ENCODE results near the gene C4A.
"Not testable (repeated sequence)": the region's sequence is repeated elsewhere in the genome, so short reads cannot be mapped to it uniquely, and the experiment has no call there.

C4A gene

DNA sequence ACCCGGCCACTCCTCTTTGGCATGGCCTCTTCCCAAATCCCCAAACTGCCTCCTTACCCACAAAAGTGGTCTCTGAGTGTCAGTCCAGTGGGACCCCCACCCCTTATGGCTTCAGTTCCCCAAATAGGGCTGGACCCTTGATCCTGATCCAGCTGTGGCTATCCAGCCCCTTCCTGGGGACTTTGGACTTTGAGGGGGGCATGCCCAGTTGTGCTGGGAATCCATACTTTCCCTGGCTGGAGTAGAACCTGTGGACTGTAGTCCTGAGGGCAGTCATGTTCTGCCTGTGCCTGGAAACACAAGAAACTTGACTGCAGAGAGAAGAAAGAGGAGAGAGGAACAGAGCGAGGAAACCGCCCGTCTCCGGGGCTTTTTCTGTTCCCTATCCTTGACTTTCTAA lies 55.3 kb downstream of the C4A start:
- DNase-seq: not testable (repeated sequence)

DNA sequence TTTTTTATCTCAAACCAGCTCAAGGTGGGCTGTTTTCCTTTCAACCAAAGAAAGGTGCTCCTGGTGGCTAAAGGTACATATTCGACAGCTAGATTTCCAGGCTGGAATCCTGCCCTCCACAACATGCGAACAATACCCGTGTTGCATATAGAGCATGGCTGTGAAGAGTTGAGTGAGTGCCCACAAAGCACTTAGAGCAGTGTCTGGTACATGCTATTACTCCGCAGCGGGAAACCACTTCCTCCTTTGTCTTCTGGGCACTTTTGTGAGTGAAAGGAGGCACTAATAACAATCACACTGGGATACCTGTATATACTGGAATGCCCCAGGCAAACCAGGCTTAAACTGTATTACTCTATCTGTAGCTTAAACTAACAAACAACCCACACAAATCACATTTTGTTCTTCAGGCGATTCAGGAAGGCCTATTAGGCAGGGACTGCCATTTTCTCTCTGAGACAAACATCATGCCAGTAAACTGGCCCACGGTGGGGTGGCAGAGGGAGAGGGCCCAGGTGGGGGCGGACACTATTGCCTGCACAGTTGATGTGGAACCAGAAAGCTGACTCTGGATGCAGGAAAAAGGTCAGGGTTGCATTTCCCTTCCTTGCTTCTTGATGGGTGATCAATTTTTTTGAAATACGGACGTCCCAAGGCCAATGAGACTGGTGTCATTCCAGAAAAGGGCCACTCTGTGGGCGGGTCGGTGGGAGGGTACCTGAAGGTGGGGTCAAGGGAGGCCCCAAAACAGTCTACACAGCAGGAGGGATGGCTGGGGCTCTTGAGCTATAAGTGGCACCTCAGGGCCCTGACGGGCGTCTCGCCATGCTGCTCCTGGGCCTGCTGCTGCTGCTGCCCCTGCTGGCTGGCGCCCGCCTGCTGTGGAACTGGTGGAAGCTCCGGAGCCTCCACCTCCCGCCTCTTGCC lies 56.0 kb downstream of the C4A start, which contains the start of gene CYP21A2:
TSS of gene CYP21A2 (plus strand) at position 818 of the 927 bp plus-strand sequence. CDS start at position 826, 8 bp downstream.
- DNase-seq: not testable (repeated sequence)

DNA sequence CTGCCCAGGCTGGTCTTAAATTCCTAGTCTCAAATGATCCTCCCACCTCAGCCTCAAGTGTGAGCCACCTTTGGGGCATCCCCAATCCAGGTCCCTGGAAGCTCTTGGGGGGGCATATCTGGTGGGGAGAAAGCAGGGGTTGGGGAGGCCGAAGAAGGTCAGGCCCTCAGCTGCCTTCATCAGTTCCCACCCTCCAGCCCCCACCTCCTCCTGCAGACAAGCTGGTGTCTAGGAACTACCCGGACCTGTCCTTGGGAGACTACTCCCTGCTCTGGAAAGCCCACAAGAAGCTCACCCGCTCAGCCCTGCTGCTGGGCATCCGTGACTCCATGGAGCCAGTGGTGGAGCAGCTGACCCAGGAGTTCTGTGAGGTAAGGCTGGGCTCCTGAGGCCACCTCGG lies 57.0 kb downstream of the C4A start:
- not testable (repeated sequence) for DNase-seq

DNA sequence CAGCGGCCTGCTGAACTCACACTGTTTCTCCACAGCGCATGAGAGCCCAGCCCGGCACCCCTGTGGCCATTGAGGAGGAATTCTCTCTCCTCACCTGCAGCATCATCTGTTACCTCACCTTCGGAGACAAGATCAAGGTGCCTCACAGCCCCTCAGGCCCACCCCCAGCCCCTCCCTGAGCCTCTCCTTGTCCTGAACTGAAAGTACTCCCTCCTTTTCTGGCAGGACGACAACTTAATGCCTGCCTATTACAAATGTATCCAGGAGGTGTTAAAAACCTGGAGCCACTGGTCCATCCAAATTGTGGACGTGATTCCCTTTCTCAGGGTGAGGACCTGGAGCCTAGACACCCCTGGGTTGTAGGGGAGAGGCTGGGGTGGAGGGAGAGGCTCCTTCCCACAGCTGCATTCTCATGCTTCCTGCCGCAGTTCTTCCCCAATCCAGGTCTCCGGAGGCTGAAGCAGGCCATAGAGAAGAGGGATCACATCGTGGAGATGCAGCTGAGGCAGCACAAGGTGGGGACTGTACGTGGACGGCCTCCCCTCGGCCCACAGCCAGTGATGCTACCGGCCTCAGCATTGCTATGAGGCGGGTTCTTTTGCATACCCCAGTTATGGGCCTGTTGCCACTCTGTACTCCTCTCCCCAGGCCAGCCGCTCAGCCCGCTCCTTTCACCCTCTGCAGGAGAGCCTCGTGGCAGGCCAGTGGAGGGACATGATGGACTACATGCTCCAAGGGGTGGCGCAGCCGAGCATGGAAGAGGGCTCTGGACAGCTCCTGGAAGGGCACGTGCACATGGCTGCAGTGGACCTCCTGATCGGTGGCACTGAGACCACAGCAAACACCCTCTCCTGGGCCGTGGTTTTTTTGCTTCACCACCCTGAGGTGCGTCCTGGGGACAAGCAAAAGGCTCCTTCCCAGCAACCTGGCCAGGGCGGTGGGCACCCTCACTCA lies 57.7 kb downstream of the C4A start:
- not testable (repeated sequence) for DNase-seq

DNA sequence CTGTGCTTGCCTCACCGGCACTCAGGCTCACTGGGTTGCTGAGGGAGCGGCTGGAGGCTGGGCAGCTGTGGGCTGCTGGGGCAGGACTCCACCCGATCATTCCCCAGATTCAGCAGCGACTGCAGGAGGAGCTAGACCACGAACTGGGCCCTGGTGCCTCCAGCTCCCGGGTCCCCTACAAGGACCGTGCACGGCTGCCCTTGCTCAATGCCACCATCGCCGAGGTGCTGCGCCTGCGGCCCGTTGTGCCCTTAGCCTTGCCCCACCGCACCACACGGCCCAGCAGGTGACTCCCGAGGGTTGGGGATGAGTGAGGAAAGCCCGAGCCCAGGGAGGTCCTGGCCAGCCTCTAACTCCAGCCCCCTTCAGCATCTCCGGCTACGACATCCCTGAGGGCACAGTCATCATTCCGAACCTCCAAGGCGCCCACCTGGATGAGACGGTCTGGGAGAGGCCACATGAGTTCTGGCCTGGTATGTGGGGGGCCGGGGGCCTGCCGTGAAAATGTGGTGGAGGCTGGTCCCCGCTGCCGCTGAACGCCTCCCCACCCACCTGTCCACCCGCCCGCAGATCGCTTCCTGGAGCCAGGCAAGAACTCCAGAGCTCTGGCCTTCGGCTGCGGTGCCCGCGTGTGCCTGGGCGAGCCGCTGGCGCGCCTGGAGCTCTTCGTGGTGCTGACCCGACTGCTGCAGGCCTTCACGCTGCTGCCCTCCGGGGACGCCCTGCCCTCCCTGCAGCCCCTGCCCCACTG lies 58.6 kb downstream of the C4A start:
- DNase-seq: not testable (repeated sequence)

DNA sequence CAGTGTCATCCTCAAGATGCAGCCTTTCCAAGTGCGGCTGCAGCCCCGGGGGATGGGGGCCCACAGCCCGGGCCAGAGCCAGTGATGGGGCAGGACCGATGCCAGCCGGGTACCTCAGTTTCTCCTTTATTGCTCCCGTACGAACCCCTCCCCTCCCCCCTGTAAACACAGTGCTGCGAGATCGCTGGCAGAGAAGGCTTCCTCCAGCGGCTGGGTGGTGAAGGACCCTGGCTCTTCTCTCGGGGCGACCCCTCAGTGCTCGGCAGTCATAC lies 59.1 kb downstream of the C4A start:
- DNase-seq: not testable (repeated sequence)

DNA sequence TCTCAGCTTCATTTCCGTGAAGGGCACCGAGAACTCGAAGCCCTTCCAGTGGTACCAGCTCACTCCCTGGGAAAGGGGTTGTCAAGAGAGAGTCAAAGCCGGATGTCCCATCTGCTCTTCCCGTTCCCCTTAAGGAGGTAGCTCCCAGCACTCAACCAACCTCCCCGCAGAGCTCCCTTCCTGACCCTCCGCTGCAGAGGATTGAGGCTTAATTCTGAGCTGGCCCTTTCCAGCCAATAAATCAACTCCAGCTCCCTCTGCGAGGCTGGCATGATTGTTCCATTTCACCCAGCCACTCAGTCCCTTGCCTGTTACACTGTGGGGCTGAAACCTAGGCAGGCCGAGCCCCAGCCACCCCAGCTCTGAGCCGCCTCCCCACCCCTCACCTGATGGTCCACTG lies 59.5 kb downstream of the C4A start:
- DNase-seq: not testable (repeated sequence)

DNA sequence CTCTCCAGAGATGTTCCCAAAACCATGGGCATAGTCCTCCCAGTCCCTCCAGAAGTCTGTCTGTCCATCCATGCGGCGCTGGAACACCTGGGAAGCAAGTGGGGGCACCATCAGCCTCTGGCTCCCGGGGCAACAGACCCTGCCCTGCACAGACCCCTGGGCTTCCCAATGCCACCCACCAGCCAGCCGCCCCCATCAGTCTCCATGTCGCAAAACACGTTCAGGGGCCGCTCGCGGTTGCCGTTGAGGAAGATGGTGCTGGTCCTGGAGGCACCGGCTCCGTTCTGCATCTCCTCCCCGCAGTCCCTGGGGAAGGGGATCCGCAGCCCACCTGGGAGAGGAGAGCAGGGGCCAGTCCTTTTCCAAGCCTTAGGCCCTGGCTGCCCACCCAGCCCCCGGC lies 60.4 kb downstream of the C4A start:
- not testable (repeated sequence) for DNase-seq

DNA sequence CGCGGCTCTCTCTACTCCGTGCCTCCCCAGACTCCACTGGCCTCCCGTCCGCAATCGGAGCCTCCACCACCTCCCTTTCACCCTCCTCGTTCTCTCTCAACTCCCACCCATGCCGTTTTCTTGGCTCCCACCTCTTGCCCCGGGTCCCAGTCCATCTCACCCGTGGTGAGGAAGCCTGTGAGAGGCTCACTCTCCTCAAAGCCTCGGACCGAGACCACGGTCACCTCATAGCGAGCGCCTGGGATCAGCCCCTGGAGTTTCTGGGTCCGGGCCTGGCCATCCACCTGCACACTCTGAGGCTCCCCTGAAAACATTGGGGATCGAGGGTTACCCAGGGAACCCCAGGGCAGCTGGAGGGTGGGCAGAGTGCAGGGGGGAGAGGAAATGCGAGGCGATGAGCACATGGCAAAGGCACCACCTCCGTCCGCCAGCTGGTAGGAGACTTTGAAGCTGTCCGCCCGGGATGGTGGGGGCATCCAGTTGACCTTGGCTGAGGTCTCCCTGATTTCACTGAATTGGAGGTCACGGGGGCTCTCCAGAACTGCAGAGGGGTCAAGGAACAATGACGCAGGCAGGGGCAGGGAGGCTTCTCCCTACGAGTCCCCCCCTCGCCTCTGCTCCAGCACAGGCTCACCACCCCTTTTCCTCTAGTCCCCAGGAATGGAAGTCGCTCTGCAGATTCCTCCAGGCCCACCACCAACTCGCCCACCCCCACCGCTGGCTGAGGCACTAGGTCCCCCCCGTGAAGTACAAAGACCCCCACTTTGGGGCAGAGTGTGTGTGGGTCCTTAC lies 61.9 kb downstream of the C4A start:
- DNase-seq: not testable (repeated sequence)

DNA sequence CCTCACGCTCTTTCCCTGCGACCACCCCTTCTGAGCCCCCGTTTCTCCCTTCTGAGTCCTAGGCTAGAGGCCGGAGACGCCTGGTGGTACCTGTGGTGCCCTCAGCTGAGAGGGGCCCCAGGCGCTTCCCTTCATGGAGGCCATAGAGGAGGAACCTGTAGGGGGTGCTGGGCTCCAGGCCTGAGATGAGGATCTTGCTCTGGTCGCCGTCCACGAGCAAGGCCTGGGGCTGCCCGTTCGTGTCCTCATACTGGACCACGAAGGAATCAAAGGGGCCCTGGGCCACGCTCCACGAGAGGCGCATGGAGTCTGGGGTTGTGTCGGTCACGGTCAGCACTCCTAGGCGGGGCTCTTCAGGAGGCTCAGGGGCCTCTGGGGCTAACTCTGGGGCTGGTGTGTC lies 63.1 kb downstream of the C4A start:
- not testable (repeated sequence) for DNase-seq

DNA sequence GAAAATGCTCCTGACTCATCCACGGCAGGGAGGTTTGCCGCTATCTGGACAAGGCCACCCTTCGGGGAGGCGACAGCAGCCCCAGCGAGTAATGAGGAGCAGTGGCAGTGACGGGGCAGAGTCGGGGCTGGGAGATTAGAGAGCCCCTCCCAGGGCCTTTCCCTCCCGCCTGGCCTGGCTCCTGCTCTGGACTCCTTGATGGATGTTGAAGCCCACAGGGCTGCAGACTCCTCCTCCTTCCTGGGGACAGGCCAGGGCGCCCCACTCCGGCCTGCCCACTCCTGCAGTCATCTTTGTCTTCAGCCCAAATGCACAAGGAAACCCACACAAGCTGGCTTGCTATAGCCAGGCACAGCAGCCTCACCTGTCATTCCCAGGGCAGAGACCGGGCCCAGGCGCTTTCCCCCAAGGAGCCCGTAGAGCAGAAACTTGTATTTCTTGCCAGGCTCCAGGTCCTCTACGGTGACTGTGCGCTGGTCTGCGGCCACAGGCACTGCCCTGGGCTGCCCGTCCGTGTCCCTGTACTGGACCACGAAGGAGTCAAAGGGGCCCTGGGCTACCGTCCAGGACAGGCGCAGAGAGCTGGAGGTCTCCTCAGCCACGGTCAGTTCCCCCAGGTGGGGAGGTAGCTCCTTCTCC lies 64.1 kb downstream of the C4A start:
- no peak for DNase-seq

DNA sequence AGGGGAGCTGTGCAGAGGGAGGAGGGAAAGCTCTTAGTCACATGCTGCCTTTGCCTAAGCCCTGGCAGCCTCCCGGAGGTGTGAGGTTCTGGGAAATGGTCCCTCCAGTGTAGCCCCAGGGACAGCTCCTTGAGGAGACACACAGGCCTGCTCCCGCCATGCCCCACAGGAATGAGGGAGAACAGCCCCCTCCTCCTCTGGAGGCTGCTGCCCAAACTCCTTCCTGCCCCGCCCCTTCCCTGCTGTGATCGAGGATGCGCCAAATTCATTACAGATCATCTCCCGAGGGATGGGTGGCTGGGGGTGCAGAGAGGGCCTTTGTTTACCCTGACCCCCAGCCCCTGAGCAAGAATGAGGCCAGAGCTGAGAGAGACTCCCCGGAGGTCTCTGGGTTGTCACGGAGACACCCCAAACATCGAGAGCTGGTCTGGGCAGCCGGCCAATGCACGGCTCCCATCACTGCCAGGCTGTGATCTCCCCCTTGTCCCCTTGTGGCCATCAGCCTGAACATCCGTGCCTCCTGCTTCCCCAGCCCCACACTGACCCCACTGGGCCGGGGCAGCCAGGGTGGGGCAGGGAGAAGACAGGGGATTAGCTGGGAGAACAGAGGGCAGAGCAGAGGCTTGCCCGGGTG lies 64.7 kb downstream of the C4A start:
- no peak for DNase-seq

DNA sequence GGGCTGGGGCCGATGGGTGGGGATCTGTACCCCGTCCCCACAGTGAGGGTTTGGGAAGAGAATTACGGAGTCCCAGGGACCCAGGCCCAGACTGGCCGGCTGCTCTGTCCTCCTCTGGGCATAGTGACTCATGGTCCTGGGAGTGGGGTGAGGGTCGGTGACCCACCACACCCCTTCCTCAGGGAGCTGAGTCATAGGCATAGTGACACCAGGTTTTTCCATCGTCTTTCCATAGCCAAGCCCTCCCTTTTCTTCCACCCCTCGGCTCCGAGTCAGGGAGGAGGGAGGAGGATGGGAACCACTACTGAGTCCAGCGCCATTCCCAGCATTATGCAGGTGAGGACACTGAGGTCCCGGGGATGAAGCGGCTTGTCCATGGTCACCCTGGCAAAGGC lies 65.2 kb downstream of the C4A start:
- DNase-seq: no peak

DNA sequence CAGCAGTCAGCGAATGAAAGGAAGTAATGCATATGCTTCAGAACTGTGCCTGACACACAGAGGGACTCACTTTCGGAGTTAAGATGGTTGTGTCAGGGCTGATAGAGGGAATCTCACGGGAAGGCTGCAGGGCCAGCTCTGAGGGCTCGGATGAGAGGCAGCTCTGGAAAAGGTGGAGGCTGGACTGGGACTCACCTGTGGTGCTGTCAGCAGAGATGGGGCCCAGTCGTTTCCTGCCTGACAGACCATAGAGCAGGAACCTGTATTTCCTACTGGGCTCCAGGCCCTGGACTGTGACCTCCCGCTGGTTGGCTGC lies 65.6 kb downstream of the C4A start:
- no peak for DNase-seq

DNA sequence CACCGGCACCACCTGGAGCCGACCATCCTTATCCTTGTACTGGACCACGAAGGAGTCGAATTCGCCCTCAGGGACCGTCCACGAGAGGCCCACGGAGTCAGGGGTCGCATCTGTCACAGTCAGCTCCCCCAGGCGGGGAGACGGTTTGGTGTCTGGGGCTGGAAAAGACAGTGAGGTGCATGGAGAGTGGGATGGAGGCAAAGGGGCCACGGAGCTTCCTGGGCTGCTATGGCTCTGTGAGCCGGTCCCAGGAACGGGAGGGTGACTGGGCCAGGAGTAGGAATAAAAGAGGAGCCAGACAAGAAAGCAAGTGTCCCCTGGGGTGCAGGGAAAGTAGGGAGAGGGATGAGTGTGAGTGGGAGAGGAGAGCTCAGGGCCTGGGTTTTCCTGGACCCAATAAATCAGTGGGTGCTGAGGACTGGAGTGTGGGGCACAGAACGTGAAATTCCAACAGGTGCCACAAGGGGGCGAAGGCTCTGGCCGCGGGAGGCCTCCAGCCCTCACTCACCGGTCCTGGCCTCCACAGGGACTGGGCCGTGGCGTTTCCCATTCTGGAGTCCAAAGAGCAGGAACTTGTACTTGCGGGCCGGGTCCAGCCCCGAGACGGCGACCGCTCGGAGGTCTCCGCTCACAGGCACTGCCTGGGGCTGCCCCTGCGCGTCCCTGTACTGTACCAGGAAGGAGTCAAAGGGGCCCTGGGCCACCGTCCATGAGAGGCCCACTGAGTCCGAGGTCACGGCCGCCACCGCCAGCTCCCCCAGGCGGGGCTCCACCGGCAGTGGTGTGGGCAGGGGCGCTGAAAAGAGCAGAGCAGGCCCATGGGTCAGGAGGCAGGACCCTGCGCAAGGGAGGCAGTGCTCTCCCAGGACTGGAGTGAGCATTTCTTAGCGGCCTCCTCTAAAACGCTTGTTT lies 66.3 kb downstream of the C4A start:
- peak; percentile 80 for DNase-seq

DNA sequence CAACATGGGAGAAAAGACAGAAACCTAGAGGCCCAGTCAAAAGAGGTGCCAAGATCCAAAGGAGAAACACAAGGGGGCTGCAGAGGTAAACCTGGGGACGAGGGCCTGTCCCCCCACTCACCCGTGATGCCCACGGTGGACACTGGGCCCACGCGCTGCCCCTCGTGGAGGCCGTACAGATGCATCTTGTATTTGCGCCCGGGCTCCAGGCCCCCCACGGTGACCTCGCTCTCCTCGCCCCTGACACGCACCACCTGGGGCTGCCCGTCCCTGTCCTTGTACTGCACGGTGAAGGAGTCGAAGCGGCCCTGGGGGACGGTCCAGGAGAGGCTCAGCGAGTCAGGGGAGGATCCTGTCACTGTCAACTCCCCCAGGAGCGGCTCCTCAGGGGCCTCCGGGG lies 67.3 kb downstream of the C4A start:
- not testable (repeated sequence) for DNase-seq

DNA sequence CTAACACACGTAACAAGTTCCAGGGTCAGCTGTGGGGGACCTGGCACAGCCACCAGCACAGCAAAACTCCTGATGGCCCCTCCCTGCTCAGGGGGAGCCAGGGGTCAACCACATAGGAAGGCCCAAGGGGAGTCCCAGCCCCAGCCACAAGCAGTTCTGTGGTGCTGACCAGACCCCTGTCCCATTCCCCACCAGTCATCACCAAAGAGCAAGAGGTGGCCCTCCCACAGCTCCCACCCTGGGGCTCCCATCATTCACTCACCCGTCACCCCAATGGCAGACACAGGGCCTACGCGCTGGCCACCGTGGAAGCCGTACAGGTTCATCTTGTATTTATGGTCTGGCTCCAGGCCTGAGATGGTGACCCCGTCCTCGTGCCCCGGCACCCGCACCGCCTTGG lies 67.9 kb downstream of the C4A start:
- not testable (repeated sequence) for DNase-seq

DNA sequence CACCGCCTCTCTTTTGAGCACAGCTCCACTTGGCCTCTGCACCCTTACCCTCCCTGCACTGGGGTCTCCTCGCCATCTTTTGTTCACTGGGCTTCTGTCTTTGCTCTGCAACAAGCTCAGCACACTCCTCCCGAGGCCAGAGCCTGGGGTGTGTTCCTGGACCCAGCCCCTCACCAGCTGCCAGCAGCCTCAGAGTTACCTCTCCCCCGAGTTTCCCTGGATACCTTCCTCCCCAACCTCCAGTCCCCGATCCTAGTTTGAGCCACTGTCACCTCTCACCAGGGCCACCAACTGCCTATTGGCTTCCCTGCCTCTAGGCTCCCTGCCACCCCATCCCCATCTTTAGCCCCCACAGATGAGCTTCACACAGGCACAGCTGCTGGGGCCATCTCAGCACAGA lies 68.7 kb downstream of the C4A start:
- no peak for DNase-seq
